GM12878 (cell line): ENCODE data around the gene SMYD5. TPM values are rescaled to one million over a fixed set of nuclear protein-coding genes. Genes with fewer than 3 reads are reported as not detected.

Source experiments
- BCL11A ChIP-seq: IDR thresholded peaks from 2 replicates; pipeline ENCODE4 v1.6.1; 2011; ENCODE audit warnings: low read depth, low read length
- BCL3 ChIP-seq: IDR thresholded peaks from 2 replicates; pipeline ENCODE4 v1.6.1; 2011; ENCODE audit warnings: borderline replicate concordance, low read depth, mild to moderate bottlenecking, moderate library complexity, low read length; ENCODE audit not compliant: insufficient read depth, poor library complexity, severe bottlenecking
- BHLHE40 ChIP-seq, 2 experiments: fragments of 450-650 bp in 1 of 2; IDR thresholded peaks; 2 replicates each; pipeline ENCODE4 v1.6.1; 2011 to 2017; ENCODE audit warnings: low read depth in 2 of 2, borderline replicate concordance in 1 of 2, improper control_type of control experiment in 1 of 2, low read length in 1 of 2, mild to moderate bottlenecking in 1 of 2
- CHD2 ChIP-seq: IDR thresholded peaks from 2 replicates; pipeline ENCODE4 v1.6.1; 2011; ENCODE audit warnings: low read depth, low read length, improper control_type of control experiment, borderline replicate concordance
- KDM1A ChIP-seq: fragments of 200-600 bp; sonication (generic); IDR thresholded peaks from 2 replicates; pipeline ENCODE4 v1.6.1; 2016; ENCODE audit warnings: borderline replicate concordance
- MTA3 ChIP-seq: IDR thresholded peaks from 2 replicates; pipeline ENCODE4 v1.6.1; 2012; ENCODE audit warnings: low read length, inconsistent platforms, borderline replicate concordance
- MYC ChIP-seq: IDR thresholded peaks from 2 replicates; pipeline ENCODE4 v1.6.1; 2011; ENCODE audit warnings: mild to moderate bottlenecking, low read length, moderate library complexity, inconsistent platforms; ENCODE audit not compliant: insufficient read depth, insufficient replicate concordance, insufficient read length, severe bottlenecking
- NFYA ChIP-seq: IDR thresholded peaks from 2 replicates; pipeline ENCODE4 v1.6.1; 2011; ENCODE audit warnings: low read depth, mild to moderate bottlenecking, low read length, improper control_type of control experiment, borderline replicate concordance
- NR2C2 ChIP-seq: IDR thresholded peaks from 2 replicates; pipeline ENCODE4 v1.6.1; 2011; ENCODE audit warnings: borderline replicate concordance, low read depth; ENCODE audit not compliant: control insufficient read depth, insufficient read length
- TCF7 ChIP-seq: IDR thresholded peaks from 2 replicates; pipeline ENCODE4 v1.6.1; 2014; ENCODE audit warnings: antibody characterized with exemption, borderline replicate concordance
- ZNF207 ChIP-seq: fragments of 450-650 bp; IDR thresholded peaks from 2 replicates; pipeline ENCODE4 v1.6.1; 2014; ENCODE audit warnings: antibody characterized with exemption, mild to moderate bottlenecking, borderline replicate concordance
- ZZZ3 ChIP-seq: IDR thresholded peaks from 2 replicates; pipeline ENCODE4 v1.6.1; 2011; ENCODE audit warnings: low read depth; ENCODE audit not compliant: control insufficient read depth, insufficient read length
- polyA plus RNA-seq, 11 experiments: library from polyadenylated mRNA; depleted of rRNA in 4 of 11; unstranded in 6 of 11; stranded (reverse) in 5 of 11; fragments of >200 nt; fragmentation: Nextera tagmentation in 4 of 11; fragmentation: Illumina TruSeq in 1 of 11; extraction: Ambion mirVana in 4 of 11; extraction: Trizol in 1 of 11; gene quantifications; 1 replicate in 1 of 11; 2 replicates in 10 of 11; pipeline versions ENCODE4 v1.2.1 to v1.2.3, GENCODE V29; 2011 to 2016; ENCODE audit warnings: inconsistent platforms in 2 of 11, missing spikeins in 2 of 11, low read depth in 1 of 11
- total RNA-seq, 4 experiments: library from RNA; depleted of rRNA in 3 of 4; stranded (reverse); fragments of >200 nt in 3 of 4; fragmentation: Illumina TruSeq in 1 of 4; extraction: Trizol in 1 of 4; gene quantifications; 2 replicates each; pipeline versions ENCODE4 v1.2.1 to v1.2.3, GENCODE V29; 2013 to 2021

The SMYD5 gene
- total and polyA plus RNA-seq, 10 of the 15 experiments (the other 5 are each of a cell fraction or from before 2014, with no cell fraction given), result 6.1 to 35.3 (median 26.4) TPM

DNA sequence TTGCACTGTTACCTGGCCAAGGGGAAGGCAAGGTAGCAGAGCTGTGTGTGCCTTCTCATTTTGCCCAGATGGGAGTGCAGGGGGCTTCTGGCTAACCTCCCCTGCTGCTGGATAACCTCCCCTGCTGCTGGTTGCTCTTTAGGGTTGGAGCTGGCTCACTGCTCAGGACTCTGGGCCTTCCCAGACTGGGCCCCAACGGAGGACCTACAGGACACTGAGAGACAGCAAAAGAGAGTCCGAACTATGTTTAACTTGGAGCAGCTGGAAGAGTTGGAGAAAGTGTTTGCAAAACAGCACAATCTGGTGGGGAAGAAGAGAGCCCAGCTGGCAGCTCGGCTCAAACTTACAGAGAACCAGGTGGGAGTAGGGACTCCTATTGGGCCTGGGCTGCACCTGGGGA lies 5.8 kb upstream of the SMYD5 start (continued):
- TF ChIP-seq NFYA, result no peak
- TF ChIP-seq ZZZ3, result no peak
- TF ChIP-seq CHD2, result no peak
- TF ChIP-seq BHLHE40 (IDR thresholded peaks at IDR 0.05; ENCODE audit: borderline replicate concordance in 1 of 2, low read depth in 2 of 2, low read length in 1 of 2), result no peak
- TF ChIP-seq MTA3, result no peak
- TF ChIP-seq BCL11A, result no peak
- no peak for TF ChIP-seq KDM1A
- no peak for TF ChIP-seq NR2C2
- TF ChIP-seq TCF7, result no peak
- no peak for TF ChIP-seq ZNF207
- TF ChIP-seq MYC, result no peak
- TF ChIP-seq BCL3, result no peak
